Urinary bladder (tissue), 4 donors: Measurements from ENCODE around the gene CYB561A3. TPM values are rescaled to one million over a fixed set of nuclear protein-coding genes. Genes with fewer than 3 reads are reported as not detected.

Experiments
- DNase-seq: peaks from one replicate; pipeline ENCODE4 v3.0.0-alpha.2; 2015; ENCODE audit errors: extremely low spot score
- H3K27ac ChIP-seq: one replicate; pipeline ENCODE4 v1.5.1; 2013; ENCODE audit warnings: low read depth, mild to moderate bottlenecking, moderate library complexity
- H3K36me3 ChIP-seq: one replicate; pipeline ENCODE4 v1.6.1; 2013; ENCODE audit warnings: mild to moderate bottlenecking, moderate library complexity; ENCODE audit not compliant: insufficient read depth
- H3K4me1 ChIP-seq: one replicate; pipeline ENCODE4 v1.6.1; 2013; ENCODE audit warnings: mild to moderate bottlenecking, moderate library complexity; ENCODE audit not compliant: insufficient read depth
- H3K4me3 ChIP-seq: one replicate; pipeline ENCODE4 v1.5.1; 2013; ENCODE audit warnings: low read depth, low read length
- WGBS: extraction: QIAGEN DNeasy Blood & Tissue Kit; methylation state at CpG from one replicate; pipeline ENCODE4 v1.1.7; 2013; 5-methylcytosine and 5-hydroxymethylcytosine counted together
- polyA plus RNA-seq: library from polyadenylated mRNA; stranded (reverse); fragments of 200-250 nt; gene quantifications from one replicate; pipeline ENCODE4 v1.2.3, GENCODE V29; 2013
- total RNA-seq: library from RNA; depleted of rRNA; stranded (reverse); fragments of >200 nt; gene quantifications from one replicate; pipeline ENCODE4 v1.2.3, GENCODE V29; 2014
- donor health status: healthy with polysubstance abuse.
- donor health status: healthy.

CYB561A3 gene
- total and polyA plus RNA-seq, 2 donors: 19.6 to 34.9 TPM

GRCh38 chr11:61334434-61335354 lies 27.0 kb downstream of the CYB561A3 start:
- Histone ChIP-seq H3K4me1 (peaks cover 8% of the 10 kb centered on the region), H3K36me3 (no peaks in the 10 kb centered on the region), H3K4me3 (no peak overlapping the region), H3K27ac (no peak overlapping the region)
- DNase-seq: no peak
- WGBS: 75% methylated on average over 16 of the region's 16 CpGs

- peak overlapping the region; percentile 91 for H3K4me3 ChIP-seq
- 29% methylated on average over 19 of the region's 19 CpGs for WGBS
- H3K36me3 ChIP-seq: no peaks in the 10 kb centered on the region
- peaks cover 8% of the 10 kb centered on the region for H3K4me1 ChIP-seq
- H3K27ac ChIP-seq: peak overlapping the region; percentile 74
- no peak for DNase-seq
Measured at GRCh38 chr11:61333550-61334433, 27.9 kb downstream of the CYB561A3 start.

GRCh38 chr11:61332797-61333549 lies 28.7 kb downstream of the CYB561A3 start, which contains the start of the genes DDB1 and TKFC:
Gene DDB1 (minus strand): TSS chr11:61333105. CDS start chr11:61332968, 137 bp downstream.
Gene TKFC (plus strand): TSS chr11:61333228. CDS start chr11:61334729, 1,501 bp downstream.
- WGBS: under 1% methylated on average over 81 of the region's 81 CpGs
- H3K27ac ChIP-seq: peak within 1 kb of the TSS; percentile 76
- peaks cover 8% of the 10 kb centered on the region for H3K4me1 ChIP-seq
- H3K4me3 ChIP-seq: peak within 1 kb of the TSS; percentile 91
- H3K36me3 ChIP-seq: no peaks in the 10 kb centered on the region
- DNase-seq: peak; percentile 85

- Histone ChIP-seq H3K4me1 (peaks cover 8% of the 10 kb centered on the region), H3K36me3 (no peaks in the 10 kb centered on the region), H3K27ac (peak overlapping the region; percentile 76), H3K4me3 (peak overlapping the region; percentile 91)
- under 1% methylated on average over 24 of the region's 24 CpGs for WGBS
- no peak for DNase-seq
Measured at GRCh38 chr11:61332281-61332796, 29.3 kb downstream of the CYB561A3 start.

GRCh38 chr11:61331651-61332050 lies 30.0 kb downstream of the CYB561A3 start:
- H3K36me3 ChIP-seq: no peaks in the 10 kb centered on the region
- H3K27ac ChIP-seq: no peak overlapping the region
- WGBS: 66% methylated on average over 6 of the region's 6 CpGs
- DNase-seq: no peak
- peaks cover 8% of the 10 kb centered on the region for H3K4me1 ChIP-seq
- peak overlapping the region; percentile 91 for H3K4me3 ChIP-seq

- H3K36me3 ChIP-seq: no peaks in the 10 kb centered on the region
- H3K4me3 ChIP-seq: no peak overlapping the region
- DNase-seq: no peak
- H3K27ac ChIP-seq: no peak overlapping the region
- peaks cover 8% of the 10 kb centered on the region for H3K4me1 ChIP-seq
- WGBS: 91% methylated on average over 4 of the region's 4 CpGs
Measured at GRCh38 chr11:61329871-61330270, 31.8 kb downstream of the CYB561A3 start.

- Histone ChIP-seq H3K27ac (no peak overlapping the region), H3K4me3 (no peak overlapping the region), H3K36me3 (no peaks in the 10 kb centered on the region), H3K4me1 (peaks cover 8% of the 10 kb centered on the region)
- WGBS: 83% methylated on average over 9 of the region's 9 CpGs
- DNase-seq: no peak
Measured at GRCh38 chr11:61328351-61328750, 33.3 kb downstream of the CYB561A3 start.

- peaks cover 3% of the 10 kb centered on the region for H3K36me3 ChIP-seq
- no peak overlapping the region for H3K27ac ChIP-seq
- no peak overlapping the region for H3K4me3 ChIP-seq
- peaks cover 8% of the 10 kb centered on the region for H3K4me1 ChIP-seq
- DNase-seq: no peak
Measured at GRCh38 chr11:61327669-61328071, 34.0 kb downstream of the CYB561A3 start.

- 41% methylated on average over 2 of the region's 2 CpGs for WGBS
- H3K4me1 ChIP-seq: no peaks in the 10 kb centered on the region
- no peak overlapping the region for H3K27ac ChIP-seq
- DNase-seq: peak; percentile 28
- H3K4me3 ChIP-seq: no peak overlapping the region
- peaks cover 4% of the 10 kb centered on the region for H3K36me3 ChIP-seq
Measured at GRCh38 chr11:61325649-61326414, 35.9 kb downstream of the CYB561A3 start.

- no peaks in the 10 kb centered on the region for H3K4me1 ChIP-seq
- H3K36me3 ChIP-seq: peaks cover 4% of the 10 kb centered on the region
- H3K4me3 ChIP-seq: no peak overlapping the region
- no peak for DNase-seq
- H3K27ac ChIP-seq: no peak overlapping the region
- WGBS: 80% methylated on average over 2 of the region's 2 CpGs
Measured at GRCh38 chr11:61315260-61315659, 46.4 kb downstream of the CYB561A3 start.

GRCh38 chr11:61310749-61311148 lies 50.9 kb downstream of the CYB561A3 start:
- Histone ChIP-seq H3K36me3 (peaks cover 4% of the 10 kb centered on the region), H3K27ac (no peak overlapping the region), H3K4me3 (no peak overlapping the region), H3K4me1 (no peaks in the 10 kb centered on the region)
- 84% methylated on average over 8 of the region's 8 CpGs for WGBS
- no peak for DNase-seq

GRCh38 chr11:61309739-61310138 lies 51.9 kb downstream of the CYB561A3 start:
- Histone ChIP-seq H3K27ac (no peak overlapping the region), H3K4me1 (no peaks in the 10 kb centered on the region), H3K36me3 (no peaks in the 10 kb centered on the region), H3K4me3 (no peak overlapping the region)
- WGBS: 92% methylated on average over 7 of the region's 7 CpGs
- DNase-seq: no peak
